H4 (cell line): ENCODE data around the gene TBKBP1. TPM values are rescaled to one million over a fixed set of nuclear protein-coding genes. Genes with fewer than 3 reads are reported as not detected.

Experiments used
- total RNA-seq: library from RNA; depleted of rRNA; stranded (reverse); fragments of >200 nt; shearing (Covaris generic); gene quantifications from 2 replicates; pipeline ENCODE4 v1.2.3, GENCODE V29; 2014; rRNA removed

Gene TBKBP1
- total RNA-seq, 1 experiment from 2014 or later: 7.8 TPM

Other genes starting within 250 kb of the TBKBP1 start
- 31.2 and 53.5 TPM in 2 replicates for gene NPEPPS, start 163.1 kb upstream of the TBKBP1 start, total RNA-seq
- 381 and 436 TPM in 2 replicates for gene KPNB1, start 44.2 kb upstream of the TBKBP1 start, total RNA-seq
- gene TBX21, start 39.1 kb downstream of the TBKBP1 start, total RNA-seq: 0.10 TPM in 1 of 2 replicates, not detected in the other
- gene OSBPL7, start 127.6 kb downstream of the TBKBP1 start, total RNA-seq: 1.9 and 4.4 TPM in 2 replicates
- gene MRPL10, start 137.4 kb downstream of the TBKBP1 start, total RNA-seq: 54.8 and 69.1 TPM in 2 replicates
- gene LRRC46, start 137.5 kb downstream of the TBKBP1 start, total RNA-seq: 0.27 and 0.35 TPM in 2 replicates
- gene SCRN2, start 147.1 kb downstream of the TBKBP1 start, total RNA-seq: 21.0 and 21.9 TPM in 2 replicates
- gene SP6, start 157.0 kb downstream of the TBKBP1 start, total RNA-seq: 0.14 and 0.21 TPM in 2 replicates
- 1.0 and 1.9 TPM in 2 replicates for gene SP2, start 202.1 kb downstream of the TBKBP1 start, total RNA-seq
- 38.2 and 47.5 TPM in 2 replicates for gene PNPO, start 247.4 kb downstream of the TBKBP1 start, total RNA-seq